Fibroblast of lung (primary cell): ENCODE measurements around the gene FMNL2.
"Not testable (repeated sequence)": the region's sequence is repeated elsewhere in the genome, so short reads cannot be mapped to it uniquely, and the experiment has no call there.

Experiments used
- CTCF ChIP-seq, 2 donors: IDR thresholded peaks in 1 of 2; conservative IDR thresholded peaks in 1 of 2; 1 replicate in 1 of 2; 2 replicates in 1 of 2; pipeline ENCODE4 v1.5.1; 2011 to 2012; ENCODE audit warnings: low read length in 2 of 2, control low read depth in 1 of 2, inconsistent platforms in 1 of 2, low read depth in 1 of 2, mild to moderate bottlenecking in 1 of 2
- EZH2 ChIP-seq: IDR thresholded peaks from 2 replicates; pipeline ENCODE4 v1.5.1; 2012; ENCODE audit warnings: low read length, control low read depth, mild to moderate bottlenecking; ENCODE audit errors: missing control alignments

GRCh38 chr2:152388269-152388668 is 53.3 kb downstream of the FMNL2 start:
- not testable (repeated sequence) for TF ChIP-seq CTCF (conservative IDR thresholded peaks at IDR 0.05 in 1 of 2, IDR thresholded peaks at IDR 0.05 in 1 of 2; ENCODE audit: low read depth in 1 of 2, low read length in 2 of 2); EZH2
